ENCODE results near the gene CD6.

CD6 gene

GRCh38 chr11:61054513-61054912 is 83.0 kb downstream of the CD6 start:
- no peak overlapping the region for H3K27ac ChIP-seq
- no peak for TF ChIP-seq CTCF (conservative IDR thresholded peaks at IDR 0.05)

GRCh38 chr11:61054927-61055562 is 83.6 kb downstream of the CD6 start:
- no peak for TF ChIP-seq CTCF (conservative IDR thresholded peaks at IDR 0.05)
- H3K27ac ChIP-seq = no peak overlapping the region

GRCh38 chr11:61055776-61056175 is 84.3 kb downstream of the CD6 start:
- H3K27ac ChIP-seq = no peak overlapping the region
- no peak for TF ChIP-seq CTCF (conservative IDR thresholded peaks at IDR 0.05)

GRCh38 chr11:61056571-61056970 is 85.1 kb downstream of the CD6 start:
- no peak for TF ChIP-seq CTCF (conservative IDR thresholded peaks at IDR 0.05)
- no peak overlapping the region for H3K27ac ChIP-seq

- H3K27ac ChIP-seq = no peak overlapping the region
- no peak for TF ChIP-seq CTCF (conservative IDR thresholded peaks at IDR 0.05)
These were observed 85.5 kb downstream of the CD6 start for GRCh38 chr11:61056981-61057380.

GRCh38 chr11:61057615-61058014 is 86.1 kb downstream of the CD6 start:
- TF ChIP-seq CTCF (conservative IDR thresholded peaks at IDR 0.05) = no peak
- H3K27ac ChIP-seq = no peak overlapping the region

- no peak for TF ChIP-seq CTCF (conservative IDR thresholded peaks at IDR 0.05)
- H3K27ac ChIP-seq = no peak overlapping the region
These were observed 87.2 kb downstream of the CD6 start for GRCh38 chr11:61058583-61059259.

Measured in VCaP (cell line).